PC-9 (cell line): Measurements from ENCODE around the gene TBC1D22A. TPM values are rescaled to one million over a fixed set of nuclear protein-coding genes. Genes with fewer than 3 reads are reported as not detected.

Source experiments
- BruUV-seq: library from RNA; stranded (reverse); fragments of 400-500 nt; replicated peaks from 2 replicates; lab custom pipeline; 2021; lab: Mats Ljungman, UMichigan
- CTCF ChIA-PET: fragments of 300-600 bp; sonication (Branson Sonifier 250); formaldehyde crosslinking; loops from one replicate; lab custom pipeline; 2022; ENCODE audit warnings: antibody characterized with exemption; lab: Charles Lee
- POLR2A ChIA-PET: fragments of 300-600 bp; sonication (Branson Sonifier 250); formaldehyde crosslinking; loops from one replicate; lab custom pipeline; 2022; ENCODE audit warnings: antibody characterized with exemption; ENCODE audit not compliant: unreplicated experiment; lab: Charles Lee
- DNase-seq, 2 experiments: peaks; one replicate each; pipeline versions ENCODE4 v3.0.0 to v3.0.0-alpha.2; 2015 to 2022; ENCODE audit warnings: mixed read lengths in 1 of 2
- H2AFZ ChIP-seq: fragments of 200-600 bp; sonication (generic); 2 replicates; pipeline ENCODE4 v1.8.1; 2017; ENCODE audit warnings: antibody characterized with exemption
- H3F3A ChIP-seq: fragments of 200-600 bp; sonication (generic); 2 replicates; pipeline ENCODE4 v1.8.1; 2017; ENCODE audit warnings: antibody characterized with exemption, mild to moderate bottlenecking, low read depth; ENCODE audit not compliant: insufficient read depth
- H3K27ac ChIP-seq: fragments of 200-600 bp; sonication (generic); 2 replicates; pipeline ENCODE4 v1.6.1; 2016; ENCODE audit warnings: mixed run types
- H3K27me3 ChIP-seq: fragments of 200-600 bp; sonication (generic); 2 replicates; pipeline ENCODE4 v1.6.1; 2016; ENCODE audit warnings: low read depth, mixed run types; ENCODE audit not compliant: insufficient read depth
- H3K36me3 ChIP-seq: fragments of 200-600 bp; sonication (generic); 2 replicates; pipeline ENCODE4 v1.6.1; 2016; ENCODE audit warnings: low read depth, mixed run types
- H3K4me1 ChIP-seq: fragments of 200-600 bp; sonication (generic); replicated peaks from 2 replicates; pipeline ENCODE4 v1.6.1; 2016; ENCODE audit warnings: mixed run types; ENCODE audit not compliant: insufficient read depth
- H3K4me2 ChIP-seq: fragments of 200-600 bp; sonication (generic); 2 replicates; pipeline ENCODE4 v1.6.1; 2017; ENCODE audit warnings: mixed run types
- H3K4me3 ChIP-seq: fragments of 200-600 bp; sonication (generic); 2 replicates; pipeline ENCODE4 v1.6.1; 2016; ENCODE audit warnings: mixed run types
- H3K79me2 ChIP-seq: fragments of 200-600 bp; sonication (generic); 2 replicates; pipeline ENCODE4 v1.6.1; 2017; ENCODE audit warnings: low read depth, mixed run types
- H3K9me2 ChIP-seq: fragments of 200-600 bp; sonication (generic); 2 replicates; pipeline ENCODE4 v1.8.1; 2017; ENCODE audit warnings: mild to moderate bottlenecking; ENCODE audit not compliant: insufficient read depth
- H3K9me3 ChIP-seq: fragments of 200-600 bp; sonication (generic); 2 replicates; pipeline ENCODE4 v1.8.1; 2016; ENCODE audit warnings: low read depth; ENCODE audit not compliant: insufficient read depth
- H4K20me1 ChIP-seq: fragments of 200-600 bp; sonication (generic); 2 replicates; pipeline ENCODE4 v1.8.1; 2017; ENCODE audit not compliant: insufficient read depth
- EZH2 ChIP-seq: fragments of 200-600 bp; sonication (generic); IDR thresholded peaks from 2 replicates; pipeline ENCODE4 v1.8.0; 2017; ENCODE audit warnings: antibody characterized with exemption, low read depth
- intact Hi-C: fragments of 100-400 bp; cut with micrococcal nuclease; formaldehyde crosslinking; loops from one replicate; pipeline ENCODE4 v1.10.0; 2022; ENCODE audit not compliant: unreplicated experiment
- total RNA-seq: library from RNA; stranded (reverse); gene quantifications from 2 replicates; pipeline ENCODE4 v1.2.3, GENCODE V29; 2021
- TF ChIP-seq, protein P1 (sequence below): fragments of 200-600 bp; sonication (generic); conservative IDR thresholded peaks from 2 replicates; pipeline ENCODE4 v1.6.1; 2017; ENCODE audit warnings: mixed run types, antibody characterized with exemption, mild to moderate bottlenecking, moderate library complexity

TBC1D22A gene
- total RNA-seq, 1 experiment from 2014 or later = 40.3 TPM

DNA sequence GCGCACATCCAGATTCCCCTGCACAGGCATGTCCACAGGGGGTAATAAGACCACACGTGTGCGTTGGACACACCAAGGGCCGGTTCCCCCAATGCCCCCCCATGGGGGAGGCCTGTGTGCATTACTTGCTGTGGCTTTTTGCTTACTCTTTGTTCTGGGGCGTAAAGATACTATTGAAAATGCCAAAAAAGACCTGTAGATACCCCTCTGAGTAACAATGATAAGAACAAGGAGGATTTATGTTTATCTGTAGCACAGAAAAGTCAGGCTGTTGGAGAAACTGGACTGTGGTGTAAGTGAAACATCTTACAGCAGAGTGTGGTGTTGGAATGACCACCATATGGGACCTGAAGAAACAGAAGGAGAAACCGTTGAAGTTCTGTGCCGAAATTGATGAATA is 103.2 kb downstream of the TBC1D22A start:
- Histone ChIP-seq H3K79me2 (peaks cover 6% of the 10 kb centered on the region; the same call in 1 of the 2 replicates), H3F3A (no peaks in the 10 kb centered on the region), H3K4me2 (no peak overlapping the region), H3K4me1 (no peaks in the 10 kb centered on the region), H3K9me2 (no peaks in the 10 kb centered on the region), H3K27ac (no peak overlapping the region), H3K36me3 (no peaks in the 10 kb centered on the region), H4K20me1 (peaks cover 65% of the 10 kb centered on the region), H3K9me3 (no peaks in the 10 kb centered on the region), H3K27me3 (no peaks in the 10 kb centered on the region), H2AFZ (no peak overlapping the region), H3K4me3 (no peak overlapping the region)
- TF ChIP-seq EZH2 = no peak
- TF ChIP-seq, protein P1, sequence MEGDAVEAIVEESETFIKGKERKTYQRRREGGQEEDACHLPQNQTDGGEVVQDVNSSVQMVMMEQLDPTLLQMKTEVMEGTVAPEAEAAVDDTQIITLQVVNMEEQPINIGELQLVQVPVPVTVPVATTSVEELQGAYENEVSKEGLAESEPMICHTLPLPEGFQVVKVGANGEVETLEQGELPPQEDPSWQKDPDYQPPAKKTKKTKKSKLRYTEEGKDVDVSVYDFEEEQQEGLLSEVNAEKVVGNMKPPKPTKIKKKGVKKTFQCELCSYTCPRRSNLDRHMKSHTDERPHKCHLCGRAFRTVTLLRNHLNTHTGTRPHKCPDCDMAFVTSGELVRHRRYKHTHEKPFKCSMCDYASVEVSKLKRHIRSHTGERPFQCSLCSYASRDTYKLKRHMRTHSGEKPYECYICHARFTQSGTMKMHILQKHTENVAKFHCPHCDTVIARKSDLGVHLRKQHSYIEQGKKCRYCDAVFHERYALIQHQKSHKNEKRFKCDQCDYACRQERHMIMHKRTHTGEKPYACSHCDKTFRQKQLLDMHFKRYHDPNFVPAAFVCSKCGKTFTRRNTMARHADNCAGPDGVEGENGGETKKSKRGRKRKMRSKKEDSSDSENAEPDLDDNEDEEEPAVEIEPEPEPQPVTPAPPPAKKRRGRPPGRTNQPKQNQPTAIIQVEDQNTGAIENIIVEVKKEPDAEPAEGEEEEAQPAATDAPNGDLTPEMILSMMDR = no peak
- BruUV-seq = no TSS peak
- POLR2A ChIA-PET = no interaction called here
- intact Hi-C loops = no loop called here
- CTCF ChIA-PET = no interaction called here
- peak in 1 of 2 experiments; percentile 11 for DNase-seq

DNA sequence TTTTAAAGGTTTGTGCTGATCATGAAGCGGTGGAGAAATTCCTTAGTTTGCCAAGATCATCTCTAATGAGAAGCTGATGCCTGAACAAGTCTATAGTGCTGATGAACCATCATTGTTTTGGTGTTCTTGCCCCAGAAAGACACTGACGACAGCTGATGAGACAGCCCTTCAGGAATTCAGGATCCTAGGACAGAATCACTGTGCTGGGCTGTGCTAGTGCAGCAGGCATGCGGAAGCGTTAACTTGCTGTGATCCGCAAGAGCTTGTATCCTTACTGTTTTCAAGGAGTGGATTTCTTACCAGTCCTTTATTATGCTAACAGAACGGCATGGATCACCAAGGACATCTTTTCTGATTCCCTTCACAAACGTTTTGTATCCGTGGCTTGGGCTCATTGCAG is 104.1 kb downstream of the TBC1D22A start:
- ChIA-PET POLR2A (no interaction called here), CTCF (no interaction called here)
- H4K20me1 ChIP-seq = peaks cover 68% of the 10 kb centered on the region
- H3K36me3 ChIP-seq = no peaks in the 10 kb centered on the region; the same call in 1 of the 2 replicates
- no peak overlapping the region for H3K4me2 ChIP-seq
- TF ChIP-seq EZH2 = no peak
- TF ChIP-seq, protein P1 = no peak
- no peaks in the 10 kb centered on the region for H3K27me3 ChIP-seq
- no peak overlapping the region for H2AFZ ChIP-seq
- intact Hi-C loops = no loop called here
- H3K79me2 ChIP-seq = no peaks in the 10 kb centered on the region
- H3F3A ChIP-seq = no peaks in the 10 kb centered on the region; the same call in 1 of the 2 replicates
- H3K9me2 ChIP-seq = no peaks in the 10 kb centered on the region
- H3K9me3 ChIP-seq = no peaks in the 10 kb centered on the region
- no peak overlapping the region for H3K4me3 ChIP-seq
- no peak overlapping the region for H3K27ac ChIP-seq
- BruUV-seq = no TSS peak
- peak in 1 of 2 experiments; percentile 20 for DNase-seq
- H3K4me1 ChIP-seq = no peaks in the 10 kb centered on the region

DNA sequence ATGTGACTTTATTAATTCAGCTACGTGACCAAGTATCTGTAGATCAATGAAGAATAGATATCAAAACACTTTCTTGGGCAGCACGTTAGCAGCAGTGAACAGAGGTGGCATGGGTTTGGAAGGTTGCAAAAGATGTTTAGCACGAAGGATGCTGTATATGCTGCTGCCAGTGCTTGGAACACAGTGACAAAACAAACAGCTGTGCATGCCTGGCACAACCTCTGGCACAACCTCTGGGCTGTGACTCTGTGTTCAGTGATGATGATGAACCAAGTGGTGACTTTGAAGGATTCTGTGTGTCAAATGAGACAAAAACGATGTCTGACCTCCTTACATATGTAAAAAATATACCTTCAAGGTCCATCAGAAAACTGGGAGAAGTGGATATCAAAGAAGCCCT is 104.7 kb downstream of the TBC1D22A start:
- Histone ChIP-seq H3K79me2 (no peaks in the 10 kb centered on the region), H3K27me3 (no peaks in the 10 kb centered on the region), H3K36me3 (no peaks in the 10 kb centered on the region; the same call in 1 of the 2 replicates), H3F3A (no peaks in the 10 kb centered on the region; the same call in 1 of the 2 replicates), H3K27ac (no peak overlapping the region), H3K4me3 (no peak overlapping the region), H3K9me2 (no peaks in the 10 kb centered on the region), H4K20me1 (peaks cover 64% of the 10 kb centered on the region), H3K4me2 (no peak overlapping the region), H3K9me3 (no peaks in the 10 kb centered on the region), H2AFZ (no peak overlapping the region), H3K4me1 (no peaks in the 10 kb centered on the region)
- DNase-seq = peak in 1 of 2 experiments; percentile 16
- ChIA-PET POLR2A (interaction anchor here (0.6 kb wide), 1 partner anchor 88 kb away, joined by 3 read pairs; no protein-coding TSS in a partner anchor), CTCF (no interaction called here)
- TF ChIP-seq, protein P1 = no peak
- TF ChIP-seq EZH2 = no peak
- BruUV-seq = no TSS peak
- intact Hi-C loops = no loop called here
